GM12892 (cell line): ENCODE results near the gene TGDS.

Experiments used
- POLR2AphosphoS5 ChIP-seq: IDR thresholded peaks from 2 replicates; pipeline ENCODE4 v1.6.1; 2011; ENCODE audit warnings: low read depth, low read length, control low read depth
- TAF1 ChIP-seq: IDR thresholded peaks from 2 replicates; pipeline ENCODE4 v1.6.1; 2011; ENCODE audit warnings: low read depth, mild to moderate bottlenecking, control low read depth, low read length, borderline replicate concordance

GRCh38 chr13:94596575-94596971, 621 bp upstream of the TGDS start:
- TF ChIP-seq POLR2AphosphoS5 (no peak), TAF1 (no peak)
